Right lung (tissue), 5 donors: Measurements from ENCODE around the gene CACNB2. TPM values are rescaled to one million over a fixed set of nuclear protein-coding genes. Genes with fewer than 3 reads are reported as not detected.
"Not testable (repeated sequence)": the region's sequence is repeated elsewhere in the genome, so short reads cannot be mapped to it uniquely, and the experiment has no call there.

Source experiments
- DNase-seq, 2 donors: peaks; one replicate each; pipeline ENCODE4 v3.0.0-alpha.2; 2013
- polyA plus RNA-seq, 5 donors: library from polyadenylated mRNA; unstranded; fragments of 120-200 nt; gene quantifications; one replicate each; pipeline versions ENCODE4 v1.2.1 to v1.2.3, GENCODE V29; 2013; ENCODE audit warnings: inconsistent platforms in 1 of 5, low replicate concordance in 1 of 5; ENCODE audit not compliant: insufficient read length in 5 of 5, insufficient read depth in 1 of 5

CACNB2 gene
- polyA plus RNA-seq, 5 donors, result 9.5 to 16.3 (median 12.7) TPM

DNA sequence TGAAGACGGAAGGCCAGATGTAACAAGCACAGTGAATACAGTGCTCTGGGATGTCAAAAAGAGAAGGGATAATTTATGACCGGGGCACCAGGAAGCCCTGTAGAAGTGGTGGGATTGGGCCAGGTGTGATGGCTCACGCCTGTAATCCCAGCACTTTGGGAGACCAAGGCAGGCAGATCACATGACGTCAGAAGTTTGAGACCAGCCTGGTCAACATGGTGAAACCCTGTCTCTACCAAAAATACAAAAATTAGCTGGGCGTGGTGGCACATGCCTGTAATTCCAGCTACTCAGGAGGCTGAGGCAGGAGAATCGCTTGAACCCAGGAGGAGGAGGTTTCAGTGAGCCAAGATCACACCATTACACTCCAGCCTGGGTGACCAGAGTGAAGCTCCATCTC lies 305.4 kb downstream of the CACNB2 start:
- DNase-seq, result not testable (repeated sequence)

DNA sequence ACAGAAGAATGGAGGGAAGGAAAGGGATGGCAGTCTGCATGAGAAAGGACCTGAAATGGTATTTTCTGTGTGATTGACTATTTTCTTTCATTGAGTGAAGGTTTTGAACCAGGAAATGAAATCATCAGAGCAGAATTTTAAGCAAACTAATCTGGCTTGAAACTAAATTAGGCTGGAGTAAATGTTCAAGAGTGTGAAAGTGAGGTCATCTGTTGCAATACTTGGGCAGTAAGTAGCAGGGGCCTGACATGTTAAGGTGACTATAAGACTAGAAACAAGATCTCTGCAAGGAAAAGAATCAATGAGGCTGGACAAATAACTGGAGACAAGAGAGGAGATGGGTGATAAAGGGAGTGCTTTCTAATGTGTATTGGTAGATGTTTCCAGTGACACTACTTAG lies 306.0 kb downstream of the CACNB2 start:
- no peak for DNase-seq

DNA sequence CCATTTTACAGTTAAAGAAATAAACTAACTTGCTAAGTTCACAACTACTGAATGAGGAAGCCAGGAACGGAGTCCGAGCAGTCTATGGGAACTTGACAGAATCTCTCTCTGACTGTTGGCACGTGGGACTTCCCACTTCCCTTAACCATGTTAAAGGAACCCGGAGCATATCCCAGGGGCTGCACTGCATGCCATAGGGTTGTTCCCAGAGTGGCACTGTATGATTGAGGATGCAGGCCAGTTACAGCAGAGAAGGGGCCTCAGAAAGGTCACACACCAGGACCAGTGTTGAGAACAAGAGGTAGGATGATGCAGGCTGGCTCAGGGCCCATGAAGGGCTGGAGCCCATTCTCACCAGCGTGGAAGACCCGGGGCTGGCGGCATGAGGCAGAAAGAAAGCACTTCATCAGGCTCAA lies 309.4 kb downstream of the CACNB2 start:
- no peak for DNase-seq

DNA sequence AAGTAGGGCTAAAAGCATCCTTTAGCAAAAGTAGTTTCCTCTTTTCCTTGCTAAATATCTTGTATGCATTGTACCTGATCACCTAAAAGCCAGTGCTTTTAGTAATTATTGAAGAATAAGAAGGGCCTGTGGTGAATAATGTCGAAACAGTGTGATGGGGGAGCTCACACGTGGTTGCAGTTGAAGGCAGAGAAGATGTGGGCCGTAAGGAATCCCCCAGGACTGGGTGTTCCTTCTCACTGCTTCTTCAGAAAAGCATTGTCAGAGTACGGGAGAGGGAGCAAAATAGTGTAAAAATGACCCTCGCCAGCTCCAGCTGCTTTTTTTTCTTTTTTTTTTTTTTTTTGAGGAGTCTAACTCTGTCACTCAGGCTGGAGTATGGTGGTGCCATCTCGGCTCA lies 310.1 kb downstream of the CACNB2 start:
- DNase-seq, result no peak

DNA sequence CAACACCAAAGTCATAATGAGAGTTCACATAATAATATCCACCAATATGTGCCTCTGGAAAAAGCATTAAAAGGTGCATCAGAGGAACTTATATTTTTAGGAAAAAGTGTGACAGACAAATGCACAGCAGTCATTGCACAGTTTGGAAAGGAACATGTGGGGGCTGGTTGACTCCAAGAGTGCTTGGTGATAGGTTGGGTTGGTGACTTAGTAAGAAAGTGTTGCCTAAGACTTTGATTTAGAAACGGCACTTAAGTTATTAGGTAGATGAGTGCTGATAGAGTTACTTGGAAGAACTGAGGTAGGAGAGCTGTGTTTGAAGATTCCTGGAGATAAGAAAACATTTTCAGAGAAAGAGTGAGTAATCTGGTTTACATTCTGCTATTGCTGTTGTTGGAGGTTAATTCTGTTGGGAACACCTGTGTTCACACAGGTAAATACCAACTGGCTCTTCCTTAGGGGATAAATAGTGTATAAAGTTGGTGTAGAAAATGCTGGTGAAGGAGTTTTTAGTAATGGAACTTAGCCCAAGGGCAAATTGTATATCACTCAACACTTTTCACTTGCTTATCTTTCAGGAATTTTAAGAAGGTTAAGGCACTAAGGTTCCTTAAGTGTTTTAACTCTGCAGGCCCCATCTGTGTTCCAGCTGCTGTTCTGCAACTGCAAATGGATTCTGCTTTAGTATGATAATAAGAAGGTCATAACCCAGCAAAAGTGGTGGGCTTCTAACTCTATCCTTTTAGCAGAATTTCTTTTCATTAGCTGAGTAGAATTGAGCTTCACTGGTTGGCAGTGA lies 315.1 kb downstream of the CACNB2 start:
- no peak for DNase-seq

DNA sequence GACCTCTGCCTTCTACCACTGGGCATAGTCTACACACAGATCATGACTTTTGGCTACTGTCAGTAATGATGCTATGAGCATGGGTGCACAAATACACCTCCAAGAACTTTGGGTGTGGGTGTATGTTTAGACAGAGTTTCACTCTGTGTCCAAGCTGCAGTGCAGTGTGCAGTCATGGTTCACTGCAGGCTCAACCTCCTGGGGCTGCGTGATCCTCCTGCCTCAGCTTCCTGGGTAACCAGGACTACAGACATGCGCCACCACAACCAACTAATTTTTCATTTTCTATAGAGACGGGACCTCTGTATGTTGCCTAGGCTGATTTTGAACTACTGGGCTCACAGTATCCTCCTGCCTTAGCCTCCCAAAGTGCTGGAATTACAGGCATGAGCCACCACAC lies 316.8 kb downstream of the CACNB2 start:
- no peak for DNase-seq

DNA sequence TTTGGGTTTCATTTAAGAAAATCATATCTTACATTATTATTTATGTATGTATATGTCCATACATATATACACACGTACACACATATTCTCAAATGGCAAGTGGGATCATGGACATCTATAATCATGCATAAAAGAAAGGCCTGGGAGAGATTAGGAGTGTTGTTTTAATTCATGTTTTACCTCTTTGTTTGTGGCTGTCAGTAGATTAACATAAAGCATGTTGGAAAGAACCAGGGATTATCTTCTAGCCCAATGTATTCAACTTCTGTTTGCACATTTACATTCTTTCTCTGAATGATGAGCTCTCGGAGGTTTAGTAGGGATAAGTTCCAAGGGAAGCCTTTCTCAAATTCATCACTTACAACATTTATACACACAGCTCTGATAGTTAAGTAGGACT lies 319.8 kb downstream of the CACNB2 start:
- no peak for DNase-seq

DNA sequence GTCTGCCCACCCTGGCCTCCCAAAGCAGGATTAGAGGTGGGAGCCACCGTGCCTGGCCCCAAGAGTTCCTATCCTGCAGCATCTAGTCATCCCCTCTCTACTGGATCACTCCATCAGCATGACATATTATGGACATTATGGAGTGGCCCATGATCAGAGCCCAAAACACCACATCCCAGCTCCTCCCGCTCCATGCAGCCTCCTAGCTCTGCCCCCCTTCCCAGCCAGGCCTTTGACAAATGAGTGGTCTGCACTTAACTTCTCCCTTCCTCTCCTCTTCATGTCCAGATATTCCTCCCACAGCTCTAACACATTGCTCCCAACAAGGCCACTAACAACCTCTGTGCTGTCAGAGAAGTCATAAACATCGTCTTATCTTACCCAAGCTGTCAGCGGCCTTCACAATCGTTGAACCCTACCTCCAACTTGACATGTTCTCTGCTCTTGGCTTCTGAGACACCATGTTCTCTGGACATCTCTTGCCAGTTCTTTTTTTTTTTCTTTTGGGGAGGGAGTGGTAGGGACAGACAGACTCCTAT lies 323.5 kb downstream of the CACNB2 start:
- no peak for DNase-seq

DNA sequence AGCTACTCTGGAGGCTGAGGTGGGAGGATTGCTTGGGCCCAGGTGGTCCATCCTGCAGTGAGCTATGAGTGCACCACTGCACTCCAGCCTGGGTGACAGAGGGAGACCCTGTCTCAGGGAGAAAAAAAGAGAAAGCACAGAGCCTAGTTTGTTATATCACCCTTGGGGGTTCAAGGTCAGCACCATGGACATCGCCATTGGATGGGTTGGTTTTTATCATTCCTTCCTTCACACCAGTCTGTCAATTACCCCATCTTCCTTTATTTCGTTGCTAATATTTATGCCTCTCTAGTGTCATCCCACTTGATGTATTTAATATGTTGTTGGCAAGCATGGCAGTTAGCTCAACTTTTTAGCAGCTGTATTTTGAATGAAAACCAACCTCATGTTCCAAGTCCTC lies 328.9 kb downstream of the CACNB2 start:
- DNase-seq, result no peak

DNA sequence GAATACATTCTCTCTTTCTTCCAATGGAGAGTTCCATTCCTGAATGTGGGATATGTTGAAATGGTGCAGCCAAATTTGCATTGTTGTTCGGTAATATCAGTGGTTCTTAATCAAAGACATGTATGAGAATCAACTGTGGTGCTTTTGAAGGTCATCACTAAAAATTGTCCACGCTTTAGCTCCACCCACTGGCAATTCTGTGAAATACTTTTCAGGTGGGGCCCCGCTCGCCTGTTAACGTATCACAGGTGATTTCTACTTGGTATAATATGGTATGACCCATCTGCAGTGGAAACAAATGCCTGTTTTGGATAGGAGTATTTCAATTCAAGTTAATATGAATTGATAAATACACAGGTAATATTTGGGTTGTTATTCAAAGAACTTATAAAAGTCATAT lies 332.8 kb downstream of the CACNB2 start:
- DNase-seq, result no peak

DNA sequence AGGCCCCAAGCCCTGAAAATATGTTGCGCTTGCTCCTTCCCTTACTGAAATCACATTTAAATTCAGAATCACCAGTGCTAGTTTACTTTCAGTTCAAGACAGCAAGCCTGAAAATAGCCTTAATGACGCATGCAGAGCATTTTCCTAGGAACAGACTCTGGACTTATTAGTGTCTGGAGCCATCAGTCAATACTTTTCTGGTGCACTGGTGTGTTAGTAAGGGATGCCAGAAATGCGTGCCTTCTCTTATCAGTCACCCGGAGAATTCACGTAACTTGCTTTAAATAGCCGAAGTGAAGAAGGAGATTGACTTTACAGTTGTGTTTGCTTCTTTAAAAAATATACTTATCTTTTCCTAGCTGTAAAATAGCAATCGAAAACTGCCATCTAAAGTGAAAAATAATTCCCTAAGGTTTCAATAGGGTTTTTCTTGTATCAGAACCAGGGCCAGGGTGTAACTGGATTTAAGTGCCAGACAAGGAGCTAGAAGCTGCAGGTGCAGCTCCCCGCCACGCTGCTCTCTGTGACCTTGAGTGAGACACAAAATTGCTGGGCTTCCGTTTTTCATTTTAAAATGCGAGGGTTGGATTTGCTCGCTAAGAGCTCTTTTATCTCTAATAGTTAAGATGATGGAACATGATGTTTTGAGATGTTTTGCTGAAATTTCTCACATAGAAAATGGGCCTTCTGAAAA lies 333.3 kb downstream of the CACNB2 start:
- DNase-seq, result no peak

DNA sequence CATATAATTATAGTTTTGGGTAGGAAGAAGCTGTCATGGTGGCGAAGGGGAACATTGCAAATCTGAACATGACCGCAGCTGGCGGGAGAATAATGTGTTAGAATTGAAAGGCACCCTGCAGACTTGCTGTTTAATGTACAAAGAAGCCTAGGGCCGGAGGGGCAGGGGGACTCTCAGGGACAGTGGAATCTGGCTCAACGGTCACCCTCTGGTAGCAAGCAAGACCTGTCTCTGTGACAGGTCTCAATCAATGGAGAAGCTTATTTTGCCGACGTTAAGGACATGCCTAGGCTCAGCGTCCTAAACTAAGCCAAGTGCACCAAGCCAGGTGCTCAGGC lies 333.9 kb downstream of the CACNB2 start:
- DNase-seq, result no peak

DNA sequence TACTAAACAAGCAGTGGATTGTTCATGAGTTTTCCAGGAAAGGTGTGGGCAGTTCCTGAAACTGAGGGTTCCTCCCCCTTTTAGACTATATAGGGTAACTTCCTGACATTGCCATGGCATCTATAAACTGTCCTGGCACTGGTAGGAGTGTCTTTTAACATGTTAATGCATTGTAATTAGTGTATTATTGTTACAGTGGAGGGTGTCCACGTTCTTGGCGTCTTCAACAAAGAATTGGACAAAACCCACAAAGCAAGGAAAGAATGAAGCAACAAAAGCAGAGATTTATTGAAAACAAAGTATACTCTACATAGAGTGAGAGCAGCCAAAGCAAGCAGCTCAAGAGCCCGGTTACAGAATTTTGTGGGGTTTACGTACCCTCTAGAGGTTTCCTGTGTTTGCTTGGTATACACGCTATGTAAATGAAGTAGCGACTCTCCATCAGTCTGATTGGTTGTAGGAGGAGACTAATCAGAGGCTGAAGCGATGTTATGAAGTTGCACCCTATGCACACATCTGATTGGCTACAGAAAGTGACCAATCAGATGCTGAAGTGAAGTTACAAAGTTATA lies 335.9 kb downstream of the CACNB2 start:
- DNase-seq, result no peak

DNA sequence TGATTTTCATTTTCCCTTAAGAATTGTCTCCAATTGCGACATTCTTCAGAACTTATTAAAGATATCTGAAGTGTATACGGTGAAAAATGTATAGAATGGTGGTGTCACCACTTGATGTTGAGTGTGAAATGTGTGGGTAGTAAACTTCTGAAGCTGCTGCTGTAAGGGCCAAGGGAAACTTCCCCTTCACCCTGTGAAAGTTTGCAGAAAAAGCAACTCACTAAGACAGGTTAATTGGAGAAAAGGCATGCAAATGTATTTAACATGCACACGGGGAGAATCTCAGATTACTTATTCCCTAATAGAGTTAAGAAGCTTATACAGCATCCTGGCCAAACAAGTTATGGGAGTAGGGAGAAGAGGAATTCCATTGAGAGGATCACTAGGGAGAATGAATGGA lies 338.1 kb downstream of the CACNB2 start:
- DNase-seq, result no peak

DNA sequence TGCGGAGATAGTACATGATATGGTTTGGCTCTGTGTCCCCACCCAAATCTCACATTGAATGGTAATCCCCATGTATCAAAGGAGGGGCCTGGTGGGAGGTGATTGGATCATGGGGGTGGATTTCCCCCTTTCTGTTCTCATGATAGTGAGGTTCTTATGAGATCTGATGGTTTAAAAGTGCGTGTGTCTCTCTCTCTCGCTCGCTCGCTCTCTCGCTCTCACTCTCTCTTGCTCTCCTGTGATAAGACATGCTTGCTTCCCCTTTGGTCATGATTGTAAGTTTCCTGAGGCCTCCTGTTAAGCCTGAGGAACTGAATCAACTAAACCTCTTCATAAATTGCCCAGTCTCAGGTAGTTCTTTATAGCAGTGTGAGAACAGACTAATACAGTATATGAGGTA lies 339.3 kb downstream of the CACNB2 start:
- no peak for DNase-seq

DNA sequence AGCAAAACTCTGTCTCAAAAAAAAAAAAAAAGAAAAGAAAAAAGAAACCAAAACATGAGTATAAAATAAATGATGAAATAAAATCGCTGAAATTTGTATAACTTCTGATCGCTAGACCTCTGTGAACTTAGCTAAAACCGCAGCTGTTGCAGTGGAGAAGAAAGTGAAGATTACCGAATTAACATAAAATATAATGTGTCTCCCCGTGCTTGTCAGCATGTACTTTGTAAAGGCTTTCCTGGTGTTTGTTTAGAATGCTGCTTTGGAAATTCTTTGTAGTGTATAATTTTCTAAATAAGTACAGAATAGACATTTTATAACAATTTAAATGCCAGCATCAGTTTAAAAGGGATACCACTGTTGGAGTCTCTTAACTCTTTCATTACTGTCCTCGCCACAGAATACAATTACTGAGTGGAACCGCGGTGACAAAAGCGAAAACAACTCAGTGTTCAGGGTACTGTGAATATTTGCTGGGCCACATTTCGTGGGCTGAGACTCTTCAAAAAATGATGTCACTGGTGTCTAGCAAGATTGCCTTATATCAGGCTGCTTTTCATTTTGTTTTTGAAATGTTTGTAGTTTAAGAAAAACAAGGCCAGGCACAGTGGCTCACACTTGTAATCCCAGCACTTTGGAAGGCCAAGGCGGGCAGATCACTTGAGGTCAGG lies 343.4 kb downstream of the CACNB2 start:
- DNase-seq, result no peak

DNA sequence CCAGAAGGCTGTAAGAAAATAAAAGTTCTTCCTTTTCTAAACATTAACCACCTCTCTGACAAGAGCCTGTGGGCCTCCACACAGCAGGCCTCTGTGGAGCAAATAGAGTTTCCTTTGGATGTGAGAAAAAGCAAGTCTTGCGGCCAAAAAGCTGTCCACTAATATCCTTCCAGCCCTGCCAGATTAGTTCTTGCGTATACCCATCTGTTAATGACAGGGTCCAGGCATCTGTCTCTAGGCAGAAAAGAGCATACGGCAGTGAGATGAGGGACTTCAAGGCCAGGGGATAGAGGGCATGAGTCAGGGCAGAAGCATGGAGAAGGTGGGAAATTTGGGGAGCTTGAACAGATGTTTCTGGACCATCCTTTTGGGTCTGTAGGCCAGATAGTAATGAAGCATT lies 346.2 kb downstream of the CACNB2 start:
- peak; percentile 51 to 56 for DNase-seq

DNA sequence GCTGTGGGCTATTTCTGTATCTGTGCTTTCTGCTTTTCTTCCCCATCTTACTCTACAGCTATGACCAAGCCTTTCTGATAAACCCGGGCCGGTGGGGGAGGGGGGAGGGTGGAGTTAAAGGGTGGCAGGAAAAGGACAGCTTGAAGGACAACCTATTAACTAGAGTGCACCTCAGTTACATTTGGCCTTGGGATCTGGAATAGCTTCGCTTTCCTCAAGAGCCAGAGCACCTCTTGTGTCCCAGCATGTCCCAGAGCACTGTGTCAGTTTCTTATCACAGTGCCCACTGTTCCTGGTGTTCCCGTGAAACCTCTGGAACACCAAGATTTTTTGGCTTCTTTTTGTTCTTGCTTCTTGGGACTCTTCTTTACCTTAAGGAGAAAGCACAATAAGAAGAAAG lies 350.5 kb downstream of the CACNB2 start:
- no peak for DNase-seq

DNA sequence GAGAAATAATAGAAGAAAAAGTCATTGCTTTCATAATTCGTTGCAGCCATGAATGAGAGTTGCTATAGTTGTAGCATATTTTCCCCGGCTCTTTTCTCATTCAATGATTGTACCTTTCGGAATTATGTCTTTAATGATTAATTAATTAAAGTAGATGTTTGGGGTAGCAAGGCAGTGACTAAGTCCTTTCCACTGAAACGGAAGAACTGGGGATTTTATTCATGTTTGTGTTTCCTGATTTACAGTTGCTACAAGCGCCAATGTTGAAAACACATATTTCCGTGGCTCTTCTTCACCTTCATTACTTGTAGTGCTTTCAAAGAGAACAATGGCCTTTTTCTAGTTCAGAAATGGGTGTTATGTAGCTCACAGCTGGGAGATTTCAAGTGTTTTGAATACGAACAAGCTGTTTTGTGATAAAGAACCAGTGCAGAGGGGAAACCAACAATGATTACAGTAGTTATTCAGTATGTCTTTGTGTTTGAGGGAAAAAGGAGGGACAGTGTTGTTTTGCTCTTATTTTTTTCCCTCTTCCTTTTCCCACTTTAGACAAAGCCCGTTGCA lies 357.7 kb downstream of the CACNB2 start:
- peak in 1 of 2 donors; percentile 38 for DNase-seq

DNA sequence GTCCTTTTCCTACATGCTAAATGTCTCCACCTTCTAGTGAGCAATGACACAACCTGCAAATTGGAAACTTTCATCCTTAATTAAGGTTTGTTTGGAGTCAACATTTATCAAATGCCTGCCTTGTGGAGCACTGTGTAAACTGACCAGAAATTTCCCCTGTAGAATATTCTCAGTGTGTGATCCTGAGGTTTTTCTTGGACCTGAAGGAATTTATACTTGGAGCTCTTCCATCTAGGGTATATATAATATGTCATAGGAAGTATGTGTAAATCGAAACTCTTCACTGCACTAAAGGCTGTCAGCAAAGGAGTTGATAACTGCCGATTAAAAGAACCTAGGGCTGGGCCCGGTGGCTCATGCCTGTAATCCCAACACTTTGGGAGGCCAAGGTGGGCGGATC lies 358.8 kb downstream of the CACNB2 start:
- DNase-seq, result no peak

DNA sequence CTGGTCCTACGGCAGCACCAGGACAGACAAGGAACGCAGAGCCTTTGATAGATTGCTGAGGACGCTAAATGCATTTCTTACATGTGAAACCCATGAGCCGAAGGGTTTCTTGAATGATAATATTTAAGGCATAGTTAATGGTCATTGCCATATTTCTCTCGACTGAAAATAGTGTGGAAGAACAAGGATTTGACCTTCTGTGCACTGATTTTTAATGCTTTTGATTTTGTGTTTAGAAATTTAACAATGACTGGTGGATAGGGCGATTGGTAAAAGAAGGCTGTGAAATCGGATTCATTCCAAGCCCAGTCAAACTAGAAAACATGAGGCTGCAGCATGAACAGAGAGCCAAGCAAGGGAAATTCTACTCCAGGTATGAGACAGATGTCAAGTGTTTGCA lies 360.4 kb downstream of the CACNB2 start:
- DNase-seq, result no peak

DNA sequence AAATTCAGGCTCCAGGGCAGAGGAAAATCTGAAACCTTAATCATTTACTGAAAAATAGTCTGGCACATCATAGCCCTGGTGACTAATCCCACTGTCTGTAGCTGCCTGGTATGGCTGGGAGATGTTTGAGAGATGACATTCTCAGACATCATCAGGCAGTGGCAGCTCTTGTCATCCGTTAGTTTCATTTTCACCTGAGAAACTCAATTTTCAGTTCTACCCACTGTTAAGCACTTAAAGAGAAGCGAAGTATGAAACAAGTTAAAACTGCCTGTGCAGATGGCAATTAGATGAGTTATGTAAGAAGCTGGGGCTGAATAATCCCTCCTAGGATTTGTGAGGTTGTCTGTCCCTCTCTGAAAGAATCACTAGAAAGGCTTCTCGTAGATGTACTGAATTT lies 361.0 kb downstream of the CACNB2 start:
- no peak for DNase-seq
